Testis (tissue), 2 donors: Measurements from ENCODE around the gene TSEN2.

ENCODE experiments used
- CTCF ChIP-seq, 3 experiments: fragments of 450-650 bp in 2 of 3; fragments of 200-600 bp in 1 of 3; sonication (generic) in 1 of 3; IDR thresholded peaks; one replicate each; pipeline ENCODE4 v1.5.1; 2016 to 2019; ENCODE audit warnings: antibody characterized with exemption in 3 of 3, mild to moderate bottlenecking in 2 of 3, moderate library complexity in 1 of 3
- POLR2A ChIP-seq: fragments of 450-650 bp; IDR thresholded peaks from one replicate; pipeline ENCODE4 v1.6.1; 2017; ENCODE audit warnings: antibody characterized with exemption, mild to moderate bottlenecking, moderate library complexity

- TF ChIP-seq CTCF (IDR thresholded peaks at IDR 0.05) (no peak), POLR2A (no peak)
These were observed 82.7 kb downstream of the TSEN2 start for GRCh38 chr3:12566976-12567375.
